NOMO-1 treated with DMSO at 0.1 percent for 48 hours (cell line): ENCODE measurements around the gene VCAN.

Experiments used
- DNase-seq: peaks from one replicate; lab custom pipeline; 2025; ENCODE audit not compliant: unreplicated experiment; lab: John Stamatoyannopoulos, UW

VCAN gene

DNA sequence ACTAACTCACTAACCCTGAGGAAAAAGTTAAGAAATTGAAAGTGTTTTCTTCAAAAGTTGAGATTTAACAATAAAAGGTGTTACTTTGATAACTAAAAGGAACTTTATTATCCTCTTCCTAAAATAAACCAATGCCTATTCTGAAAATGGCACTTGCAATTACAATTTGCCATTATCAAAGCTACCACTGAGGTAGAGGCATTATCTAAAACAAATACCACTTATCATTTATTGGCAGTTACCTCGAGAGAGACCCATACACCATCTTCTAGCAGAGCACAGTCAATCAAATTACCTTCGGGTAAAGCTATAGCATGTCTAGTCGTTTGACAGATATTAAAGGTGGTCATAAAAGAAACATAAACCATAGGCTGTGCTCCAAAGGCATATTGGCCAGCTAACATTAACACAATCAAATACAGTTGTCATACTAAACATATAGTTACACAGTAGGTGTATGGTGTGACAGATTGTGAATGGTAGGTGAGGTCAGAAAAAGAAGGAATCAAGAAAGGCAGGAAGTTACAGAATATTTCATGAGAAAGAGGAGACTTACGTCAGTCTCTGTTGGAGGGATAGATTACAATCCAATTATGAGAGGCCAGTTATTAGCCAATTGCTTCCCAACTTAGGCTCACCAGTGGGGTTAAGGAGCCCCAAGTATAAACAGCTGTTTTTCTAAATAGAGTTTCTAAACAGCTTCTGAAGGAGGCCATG is 56.3 kb downstream of the VCAN start:
- DNase-seq = no peak

DNA sequence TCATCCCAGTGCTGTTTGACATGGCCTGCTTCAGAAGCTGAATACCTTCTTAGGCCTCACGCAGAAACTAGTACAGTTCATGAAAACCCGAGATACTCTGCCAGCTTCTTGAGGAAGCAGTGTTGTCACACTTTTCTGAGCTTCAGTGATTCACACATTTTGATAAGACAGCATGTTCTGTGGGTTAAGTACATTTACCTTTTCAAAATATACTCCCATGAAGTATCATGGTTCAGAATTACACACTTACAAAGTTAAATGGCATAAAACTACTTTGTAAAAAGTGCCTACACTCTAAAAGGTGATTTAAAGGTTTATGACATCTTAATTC is 56.9 kb downstream of the VCAN start:
- no peak for DNase-seq

- no peak for DNase-seq
These were observed 58.6 kb downstream of the VCAN start for GRCh38 chr5:83530193-83530592.

- DNase-seq = no peak
These were observed 60.1 kb downstream of the VCAN start for GRCh38 chr5:83531661-83532060.

DNA sequence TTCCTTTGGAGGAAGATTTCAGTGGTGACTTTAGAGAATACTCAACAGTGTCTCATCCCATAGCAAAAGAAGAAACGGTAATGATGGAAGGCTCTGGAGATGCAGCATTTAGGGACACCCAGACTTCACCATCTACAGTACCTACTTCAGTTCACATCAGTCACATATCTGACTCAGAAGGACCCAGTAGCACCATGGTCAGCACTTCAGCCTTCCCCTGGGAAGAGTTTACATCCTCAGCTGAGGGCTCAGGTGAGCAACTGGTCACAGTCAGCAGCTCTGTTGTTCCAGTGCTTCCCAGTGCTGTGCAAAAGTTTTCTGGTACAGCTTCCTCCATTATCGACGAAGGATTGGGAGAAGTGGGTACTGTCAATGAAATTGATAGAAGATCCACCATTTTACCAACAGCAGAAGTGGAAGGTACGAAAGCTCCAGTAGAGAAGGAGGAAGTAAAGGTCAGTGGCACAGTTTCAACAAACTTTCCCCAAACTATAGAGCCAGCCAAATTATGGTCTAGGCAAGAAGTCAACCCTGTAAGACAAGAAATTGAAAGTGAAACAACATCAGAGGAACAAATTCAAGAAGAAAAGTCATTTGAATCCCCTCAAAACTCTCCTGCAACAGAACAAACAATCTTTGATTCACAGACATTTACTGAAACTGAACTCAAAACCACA is 67.4 kb downstream of the VCAN start:
- peak; percentile 60 for DNase-seq

DNA sequence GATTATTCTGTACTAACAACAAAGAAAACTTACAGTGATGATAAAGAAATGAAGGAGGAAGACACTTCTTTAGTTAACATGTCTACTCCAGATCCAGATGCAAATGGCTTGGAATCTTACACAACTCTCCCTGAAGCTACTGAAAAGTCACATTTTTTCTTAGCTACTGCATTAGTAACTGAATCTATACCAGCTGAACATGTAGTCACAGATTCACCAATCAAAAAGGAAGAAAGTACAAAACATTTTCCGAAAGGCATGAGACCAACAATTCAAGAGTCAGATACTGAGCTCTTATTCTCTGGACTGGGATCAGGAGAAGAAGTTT is 67.9 kb downstream of the VCAN start:
- no peak for DNase-seq

- no peak for DNase-seq
These were observed 68.6 kb downstream of the VCAN start for GRCh38 chr5:83540105-83540504.

DNA sequence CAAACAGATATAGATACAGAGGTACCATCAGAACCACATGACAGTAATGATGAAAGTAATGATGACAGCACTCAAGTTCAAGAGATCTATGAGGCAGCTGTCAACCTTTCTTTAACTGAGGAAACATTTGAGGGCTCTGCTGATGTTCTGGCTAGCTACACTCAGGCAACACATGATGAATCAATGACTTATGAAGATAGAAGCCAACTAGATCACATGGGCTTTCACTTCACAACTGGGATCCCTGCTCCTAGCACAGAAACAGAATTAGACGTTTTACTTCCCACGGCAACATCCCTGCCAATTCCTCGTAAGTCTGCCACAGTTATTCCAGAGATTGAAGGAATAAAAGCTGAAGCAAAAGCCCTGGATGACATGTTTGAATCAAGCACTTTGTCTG is 69.2 kb downstream of the VCAN start:
- DNase-seq = no peak

DNA sequence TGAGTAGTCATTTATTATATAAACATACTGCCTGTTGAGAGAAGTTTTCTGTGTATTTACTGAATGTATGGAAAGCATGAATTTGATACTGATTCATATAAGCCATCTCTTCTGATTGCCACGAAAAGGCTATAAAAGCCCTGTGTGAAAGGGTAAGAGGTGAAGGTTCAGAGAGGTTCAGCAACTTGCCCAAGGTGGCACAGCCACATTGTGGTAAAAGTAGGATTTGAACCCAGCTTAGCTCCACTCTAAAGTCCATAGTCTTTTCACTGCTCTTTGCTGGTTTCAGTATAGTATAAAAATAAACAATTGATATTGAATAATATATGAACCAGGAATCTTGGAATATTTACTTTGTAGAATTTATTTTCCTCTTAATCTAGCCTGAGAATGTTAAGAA is 71.3 kb downstream of the VCAN start:
- DNase-seq = no peak

GRCh38 chr5:83543898-83544297 is 72.4 kb downstream of the VCAN start:
- no peak for DNase-seq

GRCh38 chr5:83547161-83547560 is 75.6 kb downstream of the VCAN start:
- DNase-seq = no peak

- DNase-seq = no peak
These were observed 76.3 kb downstream of the VCAN start for GRCh38 chr5:83547889-83548288.

DNA sequence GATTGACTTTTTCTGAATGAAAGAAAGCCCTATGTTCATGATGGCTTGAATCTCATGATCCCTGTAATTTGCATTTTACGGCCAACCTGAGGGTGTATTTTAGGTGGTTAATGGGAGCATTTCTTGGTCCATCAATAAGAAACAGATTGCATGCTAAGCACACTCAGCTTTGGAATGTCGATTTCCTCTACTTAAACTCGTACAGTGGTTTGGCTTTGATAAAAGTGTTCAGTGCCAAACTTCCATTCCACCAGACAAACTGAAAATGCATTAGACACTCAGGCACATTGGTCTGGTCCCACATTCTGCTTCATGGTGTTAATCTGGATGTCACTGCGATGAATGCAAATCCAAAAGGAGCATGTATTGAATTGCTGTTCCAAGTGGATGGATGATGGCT is 77.0 kb downstream of the VCAN start:
- no peak for DNase-seq

DNA sequence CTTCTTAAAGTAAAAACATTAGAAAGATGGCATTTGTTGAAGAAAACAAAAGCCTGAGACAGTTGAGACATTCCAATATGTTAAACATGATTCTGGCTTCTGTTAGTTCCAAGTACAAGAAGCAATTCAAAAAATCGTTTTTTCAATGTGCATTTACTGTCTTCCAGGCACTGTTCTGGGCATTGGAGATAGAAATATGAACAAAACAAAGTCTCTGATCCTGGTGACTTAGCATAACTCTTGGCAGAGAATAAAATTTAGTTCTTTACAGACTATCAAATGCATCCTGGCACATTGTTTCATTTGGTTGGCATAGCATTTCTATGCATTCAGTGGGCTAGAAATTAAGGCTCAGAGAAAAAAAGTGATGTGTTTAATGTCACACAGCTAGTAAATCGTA is 77.5 kb downstream of the VCAN start:
- DNase-seq = no peak

DNA sequence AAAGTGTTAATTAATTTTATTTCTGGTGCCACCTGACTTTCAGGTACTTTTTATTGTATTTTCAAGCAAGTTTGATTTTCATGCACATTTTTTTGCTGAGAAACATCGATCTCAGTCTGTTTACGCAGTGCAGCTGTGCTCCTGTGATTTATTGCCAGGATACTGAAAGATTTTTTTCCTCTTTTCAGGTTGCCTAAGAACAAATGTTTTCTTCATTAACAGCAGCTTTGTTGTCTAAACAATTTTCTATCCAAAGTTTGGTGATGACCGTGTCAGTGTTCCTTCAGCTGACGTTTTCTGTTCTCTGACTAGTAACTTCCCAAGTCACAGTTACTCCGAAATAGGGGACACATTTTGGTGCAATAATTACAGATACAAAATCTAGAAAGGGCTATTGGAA is 78.1 kb downstream of the VCAN start:
- DNase-seq = no peak

- no peak for DNase-seq
These were observed 80.3 kb downstream of the VCAN start for GRCh38 chr5:83551821-83552220.

GRCh38 chr5:83552275-83552674 is 80.7 kb downstream of the VCAN start:
- no peak for DNase-seq

DNA sequence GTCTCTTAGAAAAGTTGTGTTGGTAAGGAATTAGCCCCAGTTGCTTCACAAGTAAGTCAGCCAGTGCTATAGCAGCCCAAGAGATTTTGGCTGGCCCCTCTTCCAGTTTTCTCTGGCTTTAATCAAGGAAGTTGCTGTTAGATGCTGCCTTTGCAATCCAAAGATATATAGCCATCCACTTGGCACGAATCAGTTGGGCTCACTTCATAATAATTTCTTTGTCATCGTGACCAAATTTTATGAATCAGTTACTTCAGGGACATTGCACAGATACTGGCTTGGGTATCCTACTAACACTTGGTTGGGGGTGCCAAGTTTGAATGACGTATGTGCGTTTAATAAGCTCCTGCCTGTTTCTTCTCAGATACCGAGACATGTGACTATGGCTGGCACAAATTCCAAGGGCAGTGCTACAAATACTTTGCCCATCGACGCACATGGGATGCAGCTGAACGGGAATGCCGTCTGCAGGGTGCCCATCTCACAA is 81.5 kb downstream of the VCAN start:
- DNase-seq = no peak

- no peak for DNase-seq
These were observed 82.6 kb downstream of the VCAN start for GRCh38 chr5:83554133-83554532.

- DNase-seq = no peak
These were observed 83.1 kb downstream of the VCAN start for GRCh38 chr5:83554686-83555085.

GRCh38 chr5:83555263-83555662 is 83.7 kb downstream of the VCAN start:
- DNase-seq = no peak

DNA sequence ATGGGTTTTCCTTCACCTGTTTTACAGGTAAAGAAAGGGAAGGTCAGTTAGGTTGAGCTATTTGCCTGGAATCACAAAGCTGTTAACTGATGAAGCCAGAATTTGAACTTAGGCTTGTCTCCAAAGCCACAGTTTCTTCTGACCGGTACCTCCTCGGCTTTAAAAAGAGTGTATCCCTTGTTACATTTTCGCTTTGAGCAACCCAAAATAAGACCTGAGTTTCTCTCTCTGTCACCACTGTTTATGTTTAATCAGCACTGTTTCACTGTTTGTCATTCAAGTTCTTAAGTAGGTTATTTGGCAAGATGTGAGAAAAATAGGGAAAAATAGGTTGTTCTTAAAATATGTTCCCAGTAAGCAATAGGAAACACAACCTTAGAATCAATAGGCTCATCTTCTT is 84.6 kb downstream of the VCAN start:
- DNase-seq = no peak
